Right atrium auricular region (tissue), 2 donors: ENCODE measurements around the gene RELA. TPM values are rescaled to one million over a fixed set of nuclear protein-coding genes. Genes with fewer than 3 reads are reported as not detected.

Source experiments
- DNase-seq: peaks from one replicate; pipeline ENCODE4 v3.0.0-alpha.2; 2019; ENCODE audit warnings: low spot score
- H3K27ac ChIP-seq, 2 donors: fragments of 200-600 bp; sonication (generic); 1 replicate in 1 of 2; 2 replicates in 1 of 2; pipeline ENCODE4 v1.5.1; 2016 to 2019
- H3K27me3 ChIP-seq, 2 donors: fragments of 200-600 bp; sonication (generic); one replicate each; pipeline versions ENCODE4 v1.5.1 to v1.6.0; 2017 to 2019
- H3K36me3 ChIP-seq: fragments of 200-600 bp; sonication (generic); one replicate; pipeline ENCODE4 v1.5.1; 2016
- H3K4me1 ChIP-seq, 2 donors: fragments of 200-600 bp; sonication (generic); one replicate each; pipeline versions ENCODE4 v1.5.1 to v1.6.0; 2017 to 2019
- H3K4me3 ChIP-seq, 2 donors: fragments of 200-600 bp; sonication (generic); 1 replicate in 1 of 2; 2 replicates in 1 of 2; pipeline ENCODE4 v1.5.1; 2017 to 2019; ENCODE audit warnings: mild to moderate bottlenecking in 1 of 2, moderate library complexity in 1 of 2
- H3K9me3 ChIP-seq, 2 donors: fragments of 200-600 bp; sonication (generic); one replicate each; pipeline ENCODE4 v1.5.1; 2019
- total RNA-seq, 2 donors: library from RNA; depleted of rRNA; stranded (reverse); fragments of >200 nt; gene quantifications; one replicate each; pipeline ENCODE4 v1.1.0, GENCODE V29; 2016
- TF ChIP-seq, protein P1 (sequence below), 2 donors: fragments of 200-600 bp; sonication (generic); IDR thresholded peaks; one replicate each; pipeline ENCODE4 v1.5.1; 2019; ENCODE audit warnings: antibody characterized with exemption in 2 of 2

Gene RELA
- total RNA-seq, 2 donors from 2014 or later, result 30.7 to 54.9 TPM

DNA sequence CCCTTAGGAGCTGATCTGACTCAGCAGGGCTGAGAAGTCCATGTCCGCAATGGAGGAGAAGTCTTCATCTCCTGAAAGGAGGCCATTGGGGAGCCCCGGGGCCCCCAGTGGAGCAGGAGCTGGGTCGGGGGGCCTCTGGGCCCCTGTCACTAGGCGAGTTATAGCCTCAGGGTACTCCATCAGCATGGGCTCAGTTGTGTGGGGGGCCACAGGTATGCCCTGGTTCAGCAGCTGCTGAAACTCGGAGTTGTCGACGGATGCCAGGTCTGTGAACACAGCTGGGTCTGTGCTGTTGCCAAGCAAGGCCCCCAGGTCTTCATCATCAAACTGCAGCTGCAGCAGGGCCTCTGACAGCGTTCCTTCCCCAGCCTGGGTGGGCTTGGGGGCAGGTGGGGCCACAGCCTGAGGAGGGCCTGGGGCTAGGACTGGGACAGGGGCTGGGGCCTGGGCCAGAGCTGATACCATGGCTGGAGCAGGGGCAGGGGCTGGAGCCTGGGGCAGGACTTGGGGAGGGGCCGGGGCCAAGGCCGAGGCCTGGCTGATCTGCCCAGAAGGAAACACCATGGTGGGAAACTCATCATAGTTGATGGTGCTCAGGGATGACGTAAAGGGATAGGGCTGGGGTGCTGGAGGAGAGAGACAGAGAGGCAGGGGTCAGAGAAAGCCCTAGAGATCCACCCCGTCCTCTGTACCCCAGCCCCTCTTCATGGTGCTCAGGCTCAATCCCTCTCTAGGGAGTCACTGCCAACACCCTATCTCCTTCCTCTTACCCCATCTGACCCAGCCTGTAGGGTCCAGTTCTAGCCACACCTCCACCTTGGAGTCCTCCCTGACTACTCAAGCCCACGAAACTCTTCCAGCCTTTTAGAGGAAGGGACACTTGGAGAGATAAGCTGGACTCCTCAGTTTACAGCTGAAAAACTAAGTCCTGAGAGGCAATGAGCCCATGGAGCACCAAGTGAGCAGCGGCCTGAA, 8.1 kb downstream of the RELA start:
- H3K36me3 ChIP-seq, result peaks cover 77% of the 10 kb centered on the region
- no peak for DNase-seq
- TF ChIP-seq, protein P1, sequence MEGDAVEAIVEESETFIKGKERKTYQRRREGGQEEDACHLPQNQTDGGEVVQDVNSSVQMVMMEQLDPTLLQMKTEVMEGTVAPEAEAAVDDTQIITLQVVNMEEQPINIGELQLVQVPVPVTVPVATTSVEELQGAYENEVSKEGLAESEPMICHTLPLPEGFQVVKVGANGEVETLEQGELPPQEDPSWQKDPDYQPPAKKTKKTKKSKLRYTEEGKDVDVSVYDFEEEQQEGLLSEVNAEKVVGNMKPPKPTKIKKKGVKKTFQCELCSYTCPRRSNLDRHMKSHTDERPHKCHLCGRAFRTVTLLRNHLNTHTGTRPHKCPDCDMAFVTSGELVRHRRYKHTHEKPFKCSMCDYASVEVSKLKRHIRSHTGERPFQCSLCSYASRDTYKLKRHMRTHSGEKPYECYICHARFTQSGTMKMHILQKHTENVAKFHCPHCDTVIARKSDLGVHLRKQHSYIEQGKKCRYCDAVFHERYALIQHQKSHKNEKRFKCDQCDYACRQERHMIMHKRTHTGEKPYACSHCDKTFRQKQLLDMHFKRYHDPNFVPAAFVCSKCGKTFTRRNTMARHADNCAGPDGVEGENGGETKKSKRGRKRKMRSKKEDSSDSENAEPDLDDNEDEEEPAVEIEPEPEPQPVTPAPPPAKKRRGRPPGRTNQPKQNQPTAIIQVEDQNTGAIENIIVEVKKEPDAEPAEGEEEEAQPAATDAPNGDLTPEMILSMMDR (IDR thresholded peaks at IDR 0.05), result no peak
- H3K27ac ChIP-seq, result peak overlapping the region; percentile 92 to 96
- H3K9me3 ChIP-seq, result no peaks in the 10 kb centered on the region
- no peaks in the 10 kb centered on the region for H3K27me3 ChIP-seq
- H3K4me1 ChIP-seq, result peaks cover 0 to 43% of the 10 kb centered on the region in 2 donors
- H3K4me3 ChIP-seq, result no peak overlapping the region

DNA sequence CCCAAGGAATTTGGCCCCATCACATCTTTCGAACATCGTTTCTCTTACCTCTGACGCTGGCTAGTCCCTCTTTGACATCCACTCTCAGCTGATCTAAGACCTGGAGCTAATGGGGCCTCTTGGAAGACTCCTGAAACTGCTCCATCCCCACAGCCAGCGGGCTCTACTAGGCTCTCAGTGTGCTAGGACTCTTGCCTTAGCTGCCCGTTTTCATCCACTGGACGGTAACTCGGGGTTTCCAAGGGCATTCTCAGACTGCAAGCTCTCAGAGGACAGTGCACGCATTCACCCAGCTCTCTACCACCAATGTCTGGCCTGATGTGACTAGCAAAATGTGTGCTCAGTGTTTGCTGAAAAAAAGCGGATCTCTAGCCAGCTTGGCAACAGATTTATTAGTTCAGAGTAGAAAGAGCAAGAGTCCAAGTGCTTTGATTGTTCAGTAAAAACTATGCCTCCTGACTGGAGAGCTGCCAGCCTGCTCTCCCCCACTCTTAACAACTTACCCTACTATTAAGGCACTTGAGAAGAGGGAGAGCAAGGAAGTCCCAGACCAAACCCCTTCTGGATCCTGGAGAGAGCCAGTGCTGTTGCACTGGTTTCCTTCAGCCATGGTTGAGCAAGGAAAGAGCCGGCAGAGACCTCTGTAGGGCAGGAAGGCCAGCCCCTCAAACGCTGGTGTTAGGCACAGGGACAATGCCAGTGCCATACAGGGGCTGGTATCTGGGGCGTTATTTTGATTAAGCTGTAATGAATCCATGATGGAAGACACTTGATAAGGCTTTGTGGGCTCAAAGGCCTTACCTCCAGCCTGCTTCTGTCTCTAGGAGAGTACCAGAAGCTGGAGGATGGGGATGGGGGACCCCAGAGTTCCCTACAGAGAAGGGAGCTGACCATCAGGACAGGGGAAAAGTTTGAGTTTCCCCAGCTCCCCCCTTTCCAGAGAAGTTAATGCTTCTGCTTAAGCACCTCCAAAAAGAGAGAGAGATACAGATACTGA, 9.2 kb downstream of the RELA start:
- H3K9me3 ChIP-seq, result no peaks in the 10 kb centered on the region
- no peak for DNase-seq
- peaks cover 77% of the 10 kb centered on the region for H3K36me3 ChIP-seq
- peak overlapping the region; percentile 34 to 57 for H3K4me3 ChIP-seq
- H3K27me3 ChIP-seq, result no peaks in the 10 kb centered on the region
- H3K27ac ChIP-seq, result peak overlapping the region; percentile 92 to 96
- peaks cover 0 to 43% of the 10 kb centered on the region in 2 donors for H3K4me1 ChIP-seq
- TF ChIP-seq, protein P1 (IDR thresholded peaks at IDR 0.05), result no peak

DNA sequence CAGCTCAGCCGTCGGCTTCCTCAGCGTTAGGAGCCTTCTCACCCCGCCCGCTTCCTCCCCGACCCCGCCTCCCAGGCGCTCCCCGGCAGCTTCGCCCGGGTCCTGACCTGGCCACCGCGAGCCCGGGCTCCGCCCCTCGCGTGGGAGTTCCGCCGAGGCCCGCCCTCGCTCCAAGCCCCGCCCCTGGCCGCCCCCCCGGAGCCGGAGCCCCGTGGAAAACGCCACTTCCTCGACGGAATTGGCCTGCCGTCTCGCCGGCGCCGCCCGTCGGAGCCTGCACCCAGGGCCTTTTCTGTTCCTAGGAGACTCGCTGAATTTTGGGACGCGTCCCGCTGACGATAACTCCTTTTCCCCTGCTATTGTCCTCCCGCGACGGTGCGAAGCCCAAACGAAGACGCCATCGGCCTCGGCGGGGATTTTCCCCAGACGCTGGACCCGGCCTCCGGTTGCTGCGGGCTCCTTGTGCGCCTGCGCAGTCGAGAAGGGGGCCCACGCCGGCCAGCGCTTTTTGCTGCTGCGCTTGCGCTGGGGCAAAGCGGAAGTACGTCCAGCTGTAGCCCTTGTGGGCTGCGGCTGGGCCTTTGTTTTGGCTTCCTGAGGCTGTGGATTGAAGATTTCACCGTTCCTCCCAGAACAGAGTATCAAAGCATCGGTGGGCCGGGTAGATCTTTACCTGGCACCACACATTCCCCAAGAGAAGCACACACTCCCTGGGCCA, 10.0 kb downstream of the RELA start:
- H3K36me3 ChIP-seq, result peaks cover 69% of the 10 kb centered on the region

DNA sequence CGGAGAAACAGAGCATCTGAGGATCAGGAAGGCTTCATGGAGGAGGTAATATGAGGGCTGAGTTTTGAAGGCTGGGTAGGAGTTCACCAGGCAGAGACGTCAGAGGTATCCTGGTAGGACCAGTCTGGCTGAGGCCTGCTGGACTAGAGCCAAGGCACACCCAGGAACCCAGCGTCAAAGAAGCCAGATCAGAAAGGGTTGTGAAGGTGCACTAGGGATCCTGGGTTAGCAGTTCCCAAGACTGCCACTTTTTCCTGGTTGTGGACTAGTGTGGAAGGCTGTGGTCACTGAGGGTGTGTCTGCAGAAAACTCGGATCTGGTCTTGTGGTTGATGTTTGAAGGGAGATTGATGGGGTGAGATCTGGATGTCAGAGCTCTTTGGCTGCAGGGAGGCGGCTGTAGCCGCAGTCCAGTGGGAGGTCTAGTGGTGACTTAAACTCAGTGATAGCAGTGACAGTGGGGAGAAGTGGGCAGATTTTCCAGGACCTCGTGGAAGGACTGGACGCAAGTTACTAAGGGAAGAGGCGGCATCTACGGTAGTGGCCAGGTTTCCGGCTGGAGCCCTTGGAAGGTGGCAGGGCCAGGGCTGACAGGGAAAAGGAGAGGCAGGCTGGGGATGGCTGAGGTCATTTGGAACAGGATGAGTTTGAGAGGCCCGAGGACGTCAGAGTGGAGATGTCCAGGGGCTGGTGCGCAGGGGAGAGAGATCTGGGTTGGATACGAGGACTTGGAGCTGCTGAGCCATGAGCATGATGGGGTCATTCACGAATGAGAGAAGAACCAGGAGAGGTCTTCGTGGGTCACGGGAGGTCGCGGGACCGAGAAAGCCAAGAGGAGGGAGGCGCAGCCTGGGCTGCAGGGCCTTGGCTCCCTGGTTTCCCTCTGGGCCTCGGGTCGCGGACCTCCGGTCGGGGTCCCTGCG, 10.9 kb downstream of the RELA start:
- DNase-seq, result peak; percentile 68
- Histone ChIP-seq H3K4me3 (peak overlapping the region; percentile 34 to 57), H3K9me3 (no peaks in the 10 kb centered on the region), H3K36me3 (peaks cover 61% of the 10 kb centered on the region), H3K4me1 (peaks cover 0 to 43% of the 10 kb centered on the region in 2 donors), H3K27me3 (no peaks in the 10 kb centered on the region), H3K27ac (peak overlapping the region; percentile 92 to 96)
- TF ChIP-seq, protein P1 (IDR thresholded peaks at IDR 0.05), result no peak

More for the DNA sequence above, 10.0 kb downstream of the RELA start:
- peak; percentile 93 for DNase-seq
- Histone ChIP-seq H3K4me3 (peak overlapping the region; percentile 34 to 57), H3K4me1 (peaks cover 0 to 43% of the 10 kb centered on the region in 2 donors), H3K27ac (peak overlapping the region; percentile 92 to 96), H3K27me3 (no peaks in the 10 kb centered on the region), H3K9me3 (no peaks in the 10 kb centered on the region)
- TF ChIP-seq, protein P1 (IDR thresholded peaks at IDR 0.05), result no peak
